GM21825 (cell line): Measurements from ENCODE around the gene TMEM254.
"Not testable (repeated sequence)": the region's sequence is repeated elsewhere in the genome, so short reads cannot be mapped to it uniquely, and the experiment has no call there.

Experiments
- ATAC-seq: cut with Tn5 transposase; IDR thresholded peaks from one replicate; pipeline ENCODE4 v1.9.1; 2021; ENCODE audit warnings: mild to moderate bottlenecking, moderate library complexity; ENCODE audit not compliant: unreplicated experiment

The TMEM254 gene

GRCh38 chr10:80078448-80079311, at the start of gene TMEM254:
TMEM254 (plus strand) TSS chr10:80078665; CDS start chr10:80078700, 35 bp downstream.
- peak; percentile 85 for ATAC-seq

GRCh38 chr10:80029205-80029604, 49.3 kb upstream of the TMEM254 start:
- not testable (repeated sequence) for ATAC-seq

GRCh38 chr10:80029865-80030264, 48.6 kb upstream of the TMEM254 start:
- not testable (repeated sequence) for ATAC-seq

- no peak for ATAC-seq
Measured at GRCh38 chr10:80032503-80032902, 46.0 kb upstream of the TMEM254 start.

GRCh38 chr10:80034766-80035165, 43.7 kb upstream of the TMEM254 start:
- ATAC-seq = not testable (repeated sequence)

- not testable (repeated sequence) for ATAC-seq
Measured at GRCh38 chr10:80035430-80035829, 43.0 kb upstream of the TMEM254 start.

GRCh38 chr10:80036921-80037500, 41.5 kb upstream of the TMEM254 start:
- ATAC-seq = not testable (repeated sequence)

- ATAC-seq = not testable (repeated sequence)
Measured at GRCh38 chr10:80038226-80038625, 40.2 kb upstream of the TMEM254 start.

- ATAC-seq = no peak
Measured at GRCh38 chr10:80041162-80041561, 37.3 kb upstream of the TMEM254 start.

GRCh38 chr10:80044935-80045334, 33.5 kb upstream of the TMEM254 start:
- ATAC-seq = not testable (repeated sequence)

GRCh38 chr10:80046629-80047441, 31.6 kb upstream of the TMEM254 start:
- peak; percentile 89 for ATAC-seq

GRCh38 chr10:80050752-80051151, 27.7 kb upstream of the TMEM254 start:
- no peak for ATAC-seq

GRCh38 chr10:80051993-80052392, 26.5 kb upstream of the TMEM254 start:
- no peak for ATAC-seq

- ATAC-seq = no peak
Measured at GRCh38 chr10:80055760-80056159, 22.7 kb upstream of the TMEM254 start.

GRCh38 chr10:80057171-80057570, 21.3 kb upstream of the TMEM254 start:
- ATAC-seq = no peak

- no peak for ATAC-seq
Measured at GRCh38 chr10:80064120-80064886, 14.2 kb upstream of the TMEM254 start.

GRCh38 chr10:80066809-80067208, 11.7 kb upstream of the TMEM254 start:
- no peak for ATAC-seq

GRCh38 chr10:80067821-80068220, 10.6 kb upstream of the TMEM254 start:
- ATAC-seq = not testable (repeated sequence)

GRCh38 chr10:80068270-80068669, 10.2 kb upstream of the TMEM254 start:
- ATAC-seq = no peak

GRCh38 chr10:80070057-80070456, 8.4 kb upstream of the TMEM254 start:
- ATAC-seq = no peak

GRCh38 chr10:80072584-80072983, 5.9 kb upstream of the TMEM254 start:
- ATAC-seq = no peak
